ENCODE results near the gene PROM2. TPM values are rescaled to one million over a fixed set of nuclear protein-coding genes. Genes with fewer than 3 reads are reported as not detected.

The PROM2 gene
- total and polyA plus RNA-seq, 10 of the 15 experiments (the other 5 are each of a cell fraction or from before 2014, with no cell fraction given) = 0.01 to 0.04 TPM; not detected in 8

DNA sequence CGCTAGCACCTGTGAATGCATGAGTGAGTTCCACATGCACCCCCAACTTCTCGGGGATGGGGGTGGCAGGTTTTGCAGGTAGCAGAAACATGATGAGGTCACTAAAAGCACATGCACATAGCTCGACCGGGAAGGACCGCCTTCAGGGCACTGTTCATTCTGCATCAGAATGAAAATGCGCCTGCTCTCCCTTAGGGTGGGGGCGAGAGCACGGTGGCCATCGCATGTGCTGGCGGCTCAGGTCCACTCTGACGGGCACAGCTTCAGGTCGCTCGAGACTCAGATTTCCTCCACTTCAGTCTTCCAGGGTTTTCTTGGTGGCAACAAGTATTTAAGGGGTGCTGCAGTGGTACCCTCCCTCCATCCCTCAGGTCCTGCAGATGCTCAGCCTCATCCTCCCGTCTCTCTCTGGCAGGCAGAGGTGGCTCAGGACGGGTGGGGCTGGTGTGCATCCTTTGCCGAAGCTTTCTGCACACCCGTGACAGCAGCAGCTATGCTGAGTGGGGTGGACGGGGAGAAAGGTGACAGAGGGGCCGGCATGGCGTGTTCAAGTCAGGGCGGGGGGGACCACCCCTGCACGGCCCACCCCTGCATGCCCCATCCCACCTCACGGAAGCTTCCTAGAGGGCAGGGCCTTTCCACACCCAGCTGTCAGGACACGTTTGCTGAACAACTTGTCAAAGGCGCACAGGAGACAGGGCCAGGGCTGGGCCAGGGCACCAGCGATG is 37.7 kb downstream of the PROM2 start (continued):
- TF ChIP-seq, protein P1, sequence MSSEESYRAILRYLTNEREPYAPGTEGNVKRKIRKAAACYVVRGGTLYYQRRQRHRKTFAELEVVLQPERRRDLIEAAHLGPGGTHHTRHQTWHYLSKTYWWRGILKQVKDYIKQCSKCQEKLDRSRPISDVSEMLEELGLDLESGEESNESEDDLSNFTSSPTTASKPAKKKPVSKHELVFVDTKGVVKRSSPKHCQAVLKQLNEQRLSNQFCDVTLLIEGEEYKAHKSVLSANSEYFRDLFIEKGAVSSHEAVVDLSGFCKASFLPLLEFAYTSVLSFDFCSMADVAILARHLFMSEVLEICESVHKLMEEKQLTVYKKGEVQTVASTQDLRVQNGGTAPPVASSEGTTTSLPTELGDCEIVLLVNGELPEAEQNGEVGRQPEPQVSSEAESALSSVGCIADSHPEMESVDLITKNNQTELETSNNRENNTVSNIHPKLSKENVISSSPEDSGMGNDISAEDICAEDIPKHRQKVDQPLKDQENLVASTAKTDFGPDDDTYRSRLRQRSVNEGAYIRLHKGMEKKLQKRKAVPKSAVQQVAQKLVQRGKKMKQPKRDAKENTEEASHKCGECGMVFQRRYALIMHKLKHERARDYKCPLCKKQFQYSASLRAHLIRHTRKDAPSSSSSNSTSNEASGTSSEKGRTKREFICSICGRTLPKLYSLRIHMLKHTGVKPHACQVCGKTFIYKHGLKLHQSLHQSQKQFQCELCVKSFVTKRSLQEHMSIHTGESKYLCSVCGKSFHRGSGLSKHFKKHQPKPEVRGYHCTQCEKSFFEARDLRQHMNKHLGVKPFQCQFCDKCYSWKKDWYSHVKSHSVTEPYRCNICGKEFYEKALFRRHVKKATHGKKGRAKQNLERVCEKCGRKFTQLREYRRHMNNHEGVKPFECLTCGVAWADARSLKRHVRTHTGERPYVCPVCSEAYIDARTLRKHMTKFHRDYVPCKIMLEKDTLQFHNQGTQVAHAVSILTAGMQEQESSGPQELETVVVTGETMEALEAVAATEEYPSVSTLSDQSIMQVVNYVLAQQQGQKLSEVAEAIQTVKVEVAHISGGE (CRISPR knock-in tag; IDR thresholded peaks at IDR 0.05) = no peak
- TF ChIP-seq TARDBP (IDR thresholded peaks at IDR 0.05; ENCODE audit: borderline replicate concordance) = no peak
- no peak for TF ChIP-seq ASH2L (IDR thresholded peaks at IDR 0.05; ENCODE audit: borderline replicate concordance, low read depth)
- TF ChIP-seq, protein P2, sequence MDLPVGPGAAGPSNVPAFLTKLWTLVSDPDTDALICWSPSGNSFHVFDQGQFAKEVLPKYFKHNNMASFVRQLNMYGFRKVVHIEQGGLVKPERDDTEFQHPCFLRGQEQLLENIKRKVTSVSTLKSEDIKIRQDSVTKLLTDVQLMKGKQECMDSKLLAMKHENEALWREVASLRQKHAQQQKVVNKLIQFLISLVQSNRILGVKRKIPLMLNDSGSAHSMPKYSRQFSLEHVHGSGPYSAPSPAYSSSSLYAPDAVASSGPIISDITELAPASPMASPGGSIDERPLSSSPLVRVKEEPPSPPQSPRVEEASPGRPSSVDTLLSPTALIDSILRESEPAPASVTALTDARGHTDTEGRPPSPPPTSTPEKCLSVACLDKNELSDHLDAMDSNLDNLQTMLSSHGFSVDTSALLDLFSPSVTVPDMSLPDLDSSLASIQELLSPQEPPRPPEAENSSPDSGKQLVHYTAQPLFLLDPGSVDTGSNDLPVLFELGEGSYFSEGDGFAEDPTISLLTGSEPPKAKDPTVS (IDR thresholded peaks at IDR 0.05; ENCODE audit: low read depth, low read length) = no peak
- TF ChIP-seq CEBPB (IDR thresholded peaks at IDR 0.05; ENCODE audit: borderline replicate concordance in 1 of 2, low read depth in 2 of 2, low read length in 2 of 2) = no peak
- TF ChIP-seq, protein P3, sequence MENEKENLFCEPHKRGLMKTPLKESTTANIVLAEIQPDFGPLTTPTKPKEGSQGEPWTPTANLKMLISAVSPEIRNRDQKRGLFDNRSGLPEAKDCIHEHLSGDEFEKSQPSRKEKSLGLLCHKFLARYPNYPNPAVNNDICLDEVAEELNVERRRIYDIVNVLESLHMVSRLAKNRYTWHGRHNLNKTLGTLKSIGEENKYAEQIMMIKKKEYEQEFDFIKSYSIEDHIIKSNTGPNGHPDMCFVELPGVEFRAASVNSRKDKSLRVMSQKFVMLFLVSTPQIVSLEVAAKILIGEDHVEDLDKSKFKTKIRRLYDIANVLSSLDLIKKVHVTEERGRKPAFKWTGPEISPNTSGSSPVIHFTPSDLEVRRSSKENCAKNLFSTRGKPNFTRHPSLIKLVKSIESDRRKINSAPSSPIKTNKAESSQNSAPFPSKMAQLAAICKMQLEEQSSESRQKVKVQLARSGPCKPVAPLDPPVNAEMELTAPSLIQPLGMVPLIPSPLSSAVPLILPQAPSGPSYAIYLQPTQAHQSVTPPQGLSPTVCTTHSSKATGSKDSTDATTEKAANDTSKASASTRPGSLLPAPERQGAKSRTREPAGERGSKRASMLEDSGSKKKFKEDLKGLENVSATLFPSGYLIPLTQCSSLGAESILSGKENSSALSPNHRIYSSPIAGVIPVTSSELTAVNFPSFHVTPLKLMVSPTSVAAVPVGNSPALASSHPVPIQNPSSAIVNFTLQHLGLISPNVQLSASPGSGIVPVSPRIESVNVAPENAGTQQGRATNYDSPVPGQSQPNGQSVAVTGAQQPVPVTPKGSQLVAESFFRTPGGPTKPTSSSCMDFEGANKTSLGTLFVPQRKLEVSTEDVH (IDR thresholded peaks at IDR 0.05; ENCODE audit: low read depth, partially characterized antibody) = no peak
- no peak for TF ChIP-seq KAT2A (conservative IDR thresholded peaks at IDR 0.05; ENCODE audit: control insufficient read depth, low read depth, low read length)
- no peak for TF ChIP-seq NFXL1 (IDR thresholded peaks at IDR 0.05; ENCODE audit: borderline replicate concordance)
- no peak for TF ChIP-seq ETV6 (conservative IDR thresholded peaks at IDR 0.05 in 1 of 2, IDR thresholded peaks at IDR 0.05 in 1 of 2; ENCODE audit: borderline replicate concordance in 1 of 2, low read depth in 1 of 2)
